Neural cell (in vitro differentiated cells): ENCODE results near the gene PAX2. TPM values are rescaled to one million over a fixed set of nuclear protein-coding genes. Genes with fewer than 3 reads are reported as not detected.

Experiments
- H2AFZ ChIP-seq: fragments of 200-600, 300-800 bp; sonication (generic), shearing (Covaris generic); 2 replicates; pipeline ENCODE4 v1.6.0; 2014; ENCODE audit warnings: low read depth, mild to moderate bottlenecking, antibody characterized with exemption, low read length, moderate library complexity
- H3F3A ChIP-seq: fragments of 200-600 bp; shearing (Covaris generic); 2 replicates; pipeline ENCODE4 v1.6.1; 2016; ENCODE audit warnings: mild to moderate bottlenecking, moderate library complexity, mixed read lengths, antibody characterized with exemption, low read length; ENCODE audit not compliant: insufficient read depth, poor library complexity, severe bottlenecking
- H3K27ac ChIP-seq: fragments of 200-600, 300-800 bp; sonication (generic), shearing (Covaris generic); 2 replicates; pipeline ENCODE4 v1.5.1; 2014; ENCODE audit warnings: mild to moderate bottlenecking, low read length, moderate library complexity
- H3K27me3 ChIP-seq: fragments of 300-800, 200-600 bp; sonication (generic), shearing (Covaris generic); 2 replicates; pipeline ENCODE4 v1.6.0; 2014; ENCODE audit warnings: mild to moderate bottlenecking, low read depth, low read length, moderate library complexity; ENCODE audit not compliant: insufficient read depth
- H3K36me3 ChIP-seq: fragments of 300-800, 200-600 bp; sonication (generic), shearing (Covaris generic); 2 replicates; pipeline ENCODE4 v1.5.1; 2014; ENCODE audit warnings: mild to moderate bottlenecking, antibody characterized with exemption, low read length, moderate library complexity; ENCODE audit not compliant: insufficient read depth
- H3K4me2 ChIP-seq: fragments of 300-800, 200-600 bp; sonication (generic), shearing (Covaris generic); 2 replicates; pipeline ENCODE4 v1.6.0; 2014; ENCODE audit warnings: mild to moderate bottlenecking, low read length
- H3K4me3 ChIP-seq: fragments of 300-800, 200-600 bp; sonication (generic), shearing (Covaris generic); 2 replicates; pipeline ENCODE4 v1.5.1; 2014; ENCODE audit warnings: mild to moderate bottlenecking, low read length, moderate library complexity
- H3K79me2 ChIP-seq: fragments of 200-600 bp; shearing (Covaris generic); replicated peaks from 2 replicates; pipeline ENCODE4 v1.6.0; 2014; ENCODE audit warnings: mild to moderate bottlenecking, low read length, moderate library complexity; ENCODE audit not compliant: insufficient read depth
- H3K9ac ChIP-seq: fragments of 300-800, 200-600 bp; sonication (generic), shearing (Covaris generic); 2 replicates; pipeline ENCODE4 v1.6.1; 2016; ENCODE audit warnings: mild to moderate bottlenecking, low read length, mixed read lengths
- H3K9me2 ChIP-seq: fragments of 200-600 bp; shearing (Covaris generic); 2 replicates; pipeline ENCODE4 v1.6.1; 2016; ENCODE audit warnings: mild to moderate bottlenecking, low read length, mixed read lengths; ENCODE audit not compliant: insufficient read depth
- H3K9me3 ChIP-seq: fragments of 200-600, 300-800 bp; sonication (generic), shearing (Covaris generic); 2 replicates; pipeline ENCODE4 v1.6.1; 2016; ENCODE audit warnings: mild to moderate bottlenecking, mixed run types, low read length, moderate library complexity, mixed read lengths
- H4K20me1 ChIP-seq: fragments of 200-600 bp; shearing (Covaris generic); 2 replicates; pipeline ENCODE4 v1.6.1; 2016; ENCODE audit warnings: mild to moderate bottlenecking, mixed run types; ENCODE audit not compliant: insufficient read depth
- EP300 ChIP-seq: fragments of 450-650 bp; conservative IDR thresholded peaks from 2 replicates; pipeline ENCODE4 v1.6.1; 2014; ENCODE audit warnings: antibody characterized with exemption, mild to moderate bottlenecking, moderate library complexity; ENCODE audit not compliant: poor library complexity, severe bottlenecking
- EZH2 ChIP-seq: fragments of 200-600, 300-800 bp; shearing (Covaris generic), sonication (generic); IDR thresholded peaks from 2 replicates; pipeline ENCODE4 v1.6.1; 2014; ENCODE audit warnings: antibody characterized with exemption, low read length, borderline replicate concordance, mild to moderate bottlenecking; ENCODE audit not compliant: insufficient read depth, poor library complexity, severe bottlenecking
- MXI1 ChIP-seq: fragments of 450-650 bp; conservative IDR thresholded peaks from 2 replicates; pipeline ENCODE4 v1.6.1; 2014; ENCODE audit warnings: antibody characterized with exemption, mild to moderate bottlenecking; ENCODE audit not compliant: poor library complexity, severe bottlenecking
- POLR2AphosphoS5 ChIP-seq: IDR thresholded peaks from 2 replicates; pipeline ENCODE4 v1.6.1; 2012
- SMC3 ChIP-seq: fragments of 450-650 bp; conservative IDR thresholded peaks from 2 replicates; pipeline ENCODE4 v1.6.1; 2014; ENCODE audit warnings: antibody characterized with exemption, mild to moderate bottlenecking, moderate library complexity; ENCODE audit not compliant: poor library complexity
- polyA plus RNA-seq: library from polyadenylated mRNA; depleted of rRNA; stranded (reverse); fragments of >200 nt; gene quantifications from 2 replicates; pipeline ENCODE4 v1.2.3, GENCODE V29; 2014
- TF ChIP-seq, protein P1 (sequence below): IDR thresholded peaks from 2 replicates; pipeline ENCODE4 v1.6.1; 2012; ENCODE audit warnings: borderline replicate concordance
- TF ChIP-seq, protein P2 (sequence below): fragments of 450-650 bp; IDR thresholded peaks from 2 replicates; pipeline ENCODE4 v1.5.1; 2014; ENCODE audit warnings: antibody characterized with exemption, mild to moderate bottlenecking, moderate library complexity; ENCODE audit not compliant: poor library complexity, severe bottlenecking

PAX2 gene
- polyA plus RNA-seq, 1 donor from 2014 or later = not detected

DNA sequence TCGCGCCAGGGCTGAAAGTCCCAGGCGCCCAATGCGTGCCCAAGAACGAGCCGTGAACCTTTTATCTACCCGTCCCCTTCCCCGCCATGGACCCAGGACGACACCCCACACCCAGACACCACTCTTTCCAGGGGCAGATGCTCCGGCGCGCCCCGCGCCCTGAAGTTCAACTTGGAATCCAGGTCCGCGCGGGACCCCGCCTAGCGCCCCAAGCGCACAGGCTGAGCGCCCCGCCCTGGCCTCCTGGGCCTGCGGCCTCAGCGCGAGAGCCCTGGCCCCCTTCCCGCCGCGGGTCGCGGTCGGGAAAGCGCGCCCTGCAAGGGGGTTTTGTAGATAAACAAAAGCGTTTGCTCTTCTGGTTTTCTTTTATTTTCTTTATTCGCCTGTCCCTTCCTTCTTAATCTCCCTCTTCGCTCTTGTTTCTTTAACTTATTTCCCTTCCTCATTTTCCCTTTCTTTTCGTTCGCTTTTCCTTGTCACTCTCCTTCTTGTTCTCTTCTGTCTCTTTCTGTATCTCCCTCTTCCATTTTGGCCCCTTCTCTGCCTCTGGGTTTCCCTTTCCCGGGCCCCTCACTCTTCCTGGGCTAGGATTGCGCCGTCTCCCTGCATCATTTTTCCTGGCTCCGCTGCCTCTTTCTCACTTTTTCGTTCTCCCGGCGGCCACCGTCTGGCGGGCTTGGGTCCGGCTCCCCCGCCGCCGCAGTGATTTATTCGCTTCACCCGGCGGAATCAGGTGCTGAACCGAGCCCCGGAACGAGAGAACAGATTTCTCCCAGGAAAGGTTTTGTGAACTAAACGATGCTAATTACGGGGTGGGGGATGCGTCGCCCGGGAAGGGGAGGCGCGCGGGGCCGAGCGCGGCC is 15.3 kb upstream of the PAX2 start:
- no peaks in the 10 kb centered on the region for H4K20me1 ChIP-seq
- no peaks in the 10 kb centered on the region for H3K9me3 ChIP-seq

DNA sequence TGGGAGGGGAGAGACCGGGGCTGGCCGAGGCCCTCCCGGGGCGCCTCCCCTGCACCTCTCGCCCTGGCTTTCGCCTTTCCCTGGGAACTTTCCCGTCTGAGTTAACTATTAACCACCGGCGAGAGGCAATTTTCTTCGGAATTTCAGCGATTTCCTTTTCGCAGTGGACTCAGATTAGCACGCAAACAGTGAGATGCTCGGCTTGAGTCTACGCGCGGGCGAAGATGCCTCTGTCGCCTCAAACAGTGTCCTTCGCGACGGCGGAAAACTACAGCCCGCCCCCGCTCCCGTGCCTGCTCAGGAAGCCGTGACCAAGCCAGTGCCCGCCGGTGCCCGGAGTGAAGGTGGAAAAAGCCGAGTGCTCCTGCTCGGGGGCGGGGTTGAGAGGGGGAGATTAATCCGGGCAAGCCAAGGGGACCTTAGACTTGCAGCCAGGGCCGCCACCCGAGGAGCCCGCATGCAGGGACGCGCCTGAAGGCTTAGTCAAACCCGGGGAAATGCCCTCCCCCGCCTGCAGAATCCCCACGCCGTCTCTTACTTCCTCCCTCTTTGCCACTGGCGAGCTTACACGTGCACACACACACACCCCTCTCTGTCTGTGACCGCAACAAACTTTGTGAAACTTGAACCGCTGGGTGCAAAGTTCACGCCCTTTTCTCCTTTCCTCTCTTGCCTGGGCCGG is 14.5 kb upstream of the PAX2 start:
- Histone ChIP-seq H3F3A (no peaks in the 10 kb centered on the region), H3K9me3 (no peaks in the 10 kb centered on the region), H2AFZ (no peak overlapping the region), H3K27me3 (peaks cover 98% of the 10 kb centered on the region), H3K4me3 (no peak overlapping the region), H3K9ac (no peak overlapping the region), H4K20me1 (no peaks in the 10 kb centered on the region), H3K79me2 (no peaks in the 10 kb centered on the region), H3K9me2 (no peaks in the 10 kb centered on the region), H3K36me3 (no peaks in the 10 kb centered on the region), H3K27ac (no peak overlapping the region), H3K4me2 (no peak overlapping the region)
- TF ChIP-seq, protein P1, sequence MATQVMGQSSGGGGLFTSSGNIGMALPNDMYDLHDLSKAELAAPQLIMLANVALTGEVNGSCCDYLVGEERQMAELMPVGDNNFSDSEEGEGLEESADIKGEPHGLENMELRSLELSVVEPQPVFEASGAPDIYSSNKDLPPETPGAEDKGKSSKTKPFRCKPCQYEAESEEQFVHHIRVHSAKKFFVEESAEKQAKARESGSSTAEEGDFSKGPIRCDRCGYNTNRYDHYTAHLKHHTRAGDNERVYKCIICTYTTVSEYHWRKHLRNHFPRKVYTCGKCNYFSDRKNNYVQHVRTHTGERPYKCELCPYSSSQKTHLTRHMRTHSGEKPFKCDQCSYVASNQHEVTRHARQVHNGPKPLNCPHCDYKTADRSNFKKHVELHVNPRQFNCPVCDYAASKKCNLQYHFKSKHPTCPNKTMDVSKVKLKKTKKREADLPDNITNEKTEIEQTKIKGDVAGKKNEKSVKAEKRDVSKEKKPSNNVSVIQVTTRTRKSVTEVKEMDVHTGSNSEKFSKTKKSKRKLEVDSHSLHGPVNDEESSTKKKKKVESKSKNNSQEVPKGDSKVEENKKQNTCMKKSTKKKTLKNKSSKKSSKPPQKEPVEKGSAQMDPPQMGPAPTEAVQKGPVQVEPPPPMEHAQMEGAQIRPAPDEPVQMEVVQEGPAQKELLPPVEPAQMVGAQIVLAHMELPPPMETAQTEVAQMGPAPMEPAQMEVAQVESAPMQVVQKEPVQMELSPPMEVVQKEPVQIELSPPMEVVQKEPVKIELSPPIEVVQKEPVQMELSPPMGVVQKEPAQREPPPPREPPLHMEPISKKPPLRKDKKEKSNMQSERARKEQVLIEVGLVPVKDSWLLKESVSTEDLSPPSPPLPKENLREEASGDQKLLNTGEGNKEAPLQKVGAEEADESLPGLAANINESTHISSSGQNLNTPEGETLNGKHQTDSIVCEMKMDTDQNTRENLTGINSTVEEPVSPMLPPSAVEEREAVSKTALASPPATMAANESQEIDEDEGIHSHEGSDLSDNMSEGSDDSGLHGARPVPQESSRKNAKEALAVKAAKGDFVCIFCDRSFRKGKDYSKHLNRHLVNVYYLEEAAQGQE = no peak
- TF ChIP-seq POLR2AphosphoS5 (peak; percentile 9), EZH2 (peak; percentile 78)
- TF ChIP-seq, protein P2, sequence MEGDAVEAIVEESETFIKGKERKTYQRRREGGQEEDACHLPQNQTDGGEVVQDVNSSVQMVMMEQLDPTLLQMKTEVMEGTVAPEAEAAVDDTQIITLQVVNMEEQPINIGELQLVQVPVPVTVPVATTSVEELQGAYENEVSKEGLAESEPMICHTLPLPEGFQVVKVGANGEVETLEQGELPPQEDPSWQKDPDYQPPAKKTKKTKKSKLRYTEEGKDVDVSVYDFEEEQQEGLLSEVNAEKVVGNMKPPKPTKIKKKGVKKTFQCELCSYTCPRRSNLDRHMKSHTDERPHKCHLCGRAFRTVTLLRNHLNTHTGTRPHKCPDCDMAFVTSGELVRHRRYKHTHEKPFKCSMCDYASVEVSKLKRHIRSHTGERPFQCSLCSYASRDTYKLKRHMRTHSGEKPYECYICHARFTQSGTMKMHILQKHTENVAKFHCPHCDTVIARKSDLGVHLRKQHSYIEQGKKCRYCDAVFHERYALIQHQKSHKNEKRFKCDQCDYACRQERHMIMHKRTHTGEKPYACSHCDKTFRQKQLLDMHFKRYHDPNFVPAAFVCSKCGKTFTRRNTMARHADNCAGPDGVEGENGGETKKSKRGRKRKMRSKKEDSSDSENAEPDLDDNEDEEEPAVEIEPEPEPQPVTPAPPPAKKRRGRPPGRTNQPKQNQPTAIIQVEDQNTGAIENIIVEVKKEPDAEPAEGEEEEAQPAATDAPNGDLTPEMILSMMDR = no peak

More for the DNA sequence above, 15.3 kb upstream of the PAX2 start:
- Histone ChIP-seq H3K79me2 (no peaks in the 10 kb centered on the region), H3F3A (no peaks in the 10 kb centered on the region), H3K27ac (no peak overlapping the region), H3K27me3 (peaks cover 98% of the 10 kb centered on the region), H3K4me3 (no peak overlapping the region), H3K9ac (no peak overlapping the region), H2AFZ (no peak overlapping the region), H3K9me2 (no peaks in the 10 kb centered on the region), H3K4me2 (no peak overlapping the region), H3K36me3 (no peaks in the 10 kb centered on the region)
- peak; percentile 91 for TF ChIP-seq EZH2
- no peak for TF ChIP-seq SMC3
- no peak for TF ChIP-seq EP300
- no peak for TF ChIP-seq MXI1
- TF ChIP-seq POLR2AphosphoS5 = peak; percentile 22
